ENCODE results near the gene ATOH8.

DNA sequence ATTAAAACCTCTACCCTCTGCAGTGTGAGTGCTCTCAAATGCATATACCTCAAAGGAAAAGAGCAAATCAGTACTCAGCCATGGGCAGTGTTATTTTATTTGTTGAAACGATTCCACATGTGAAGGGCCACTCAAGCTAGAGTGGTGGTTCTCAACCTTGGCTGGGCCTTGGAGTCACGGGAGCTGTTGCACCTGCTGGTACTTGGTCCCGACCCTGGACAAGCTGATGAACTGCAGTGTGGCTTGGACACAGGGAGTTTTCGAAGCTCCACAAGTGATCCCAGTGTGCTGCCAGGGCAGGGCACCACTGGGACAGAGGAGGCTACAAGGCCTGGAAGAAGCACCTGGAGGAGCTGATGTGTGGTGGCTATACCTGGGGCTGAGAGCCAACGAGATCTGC lies 40.0 kb upstream of the ATOH8 start:
- TF ChIP-seq EZH2 (IDR thresholded peaks at IDR 0.05; ENCODE audit: insufficient read depth, poor library complexity, severe bottlenecking) (no peak), EZH2phosphoT487 (IDR thresholded peaks at IDR 0.05; ENCODE audit: insufficient read depth, low read depth) (no peak)

Data from GM23248 (cell line).